GM12864 (cell line): ENCODE measurements around the gene PIP5KL1.

Source experiments
- DNase-seq: peaks from one replicate; pipeline ENCODE4 v3.0.0-alpha.2; 2011; ENCODE audit warnings: low read depth
- H3K4me3 ChIP-seq: 2 replicates; pipeline ENCODE4 v1.5.1; 2011; ENCODE audit warnings: mild to moderate bottlenecking, low read depth, low read length, control low read depth
- CTCF ChIP-seq: IDR thresholded peaks from 2 replicates; pipeline ENCODE4 v1.5.1; 2011; ENCODE audit warnings: low read depth, mild to moderate bottlenecking, moderate library complexity, low read length, control low read depth, inconsistent platforms; ENCODE audit errors: missing control alignments

The PIP5KL1 gene

DNA sequence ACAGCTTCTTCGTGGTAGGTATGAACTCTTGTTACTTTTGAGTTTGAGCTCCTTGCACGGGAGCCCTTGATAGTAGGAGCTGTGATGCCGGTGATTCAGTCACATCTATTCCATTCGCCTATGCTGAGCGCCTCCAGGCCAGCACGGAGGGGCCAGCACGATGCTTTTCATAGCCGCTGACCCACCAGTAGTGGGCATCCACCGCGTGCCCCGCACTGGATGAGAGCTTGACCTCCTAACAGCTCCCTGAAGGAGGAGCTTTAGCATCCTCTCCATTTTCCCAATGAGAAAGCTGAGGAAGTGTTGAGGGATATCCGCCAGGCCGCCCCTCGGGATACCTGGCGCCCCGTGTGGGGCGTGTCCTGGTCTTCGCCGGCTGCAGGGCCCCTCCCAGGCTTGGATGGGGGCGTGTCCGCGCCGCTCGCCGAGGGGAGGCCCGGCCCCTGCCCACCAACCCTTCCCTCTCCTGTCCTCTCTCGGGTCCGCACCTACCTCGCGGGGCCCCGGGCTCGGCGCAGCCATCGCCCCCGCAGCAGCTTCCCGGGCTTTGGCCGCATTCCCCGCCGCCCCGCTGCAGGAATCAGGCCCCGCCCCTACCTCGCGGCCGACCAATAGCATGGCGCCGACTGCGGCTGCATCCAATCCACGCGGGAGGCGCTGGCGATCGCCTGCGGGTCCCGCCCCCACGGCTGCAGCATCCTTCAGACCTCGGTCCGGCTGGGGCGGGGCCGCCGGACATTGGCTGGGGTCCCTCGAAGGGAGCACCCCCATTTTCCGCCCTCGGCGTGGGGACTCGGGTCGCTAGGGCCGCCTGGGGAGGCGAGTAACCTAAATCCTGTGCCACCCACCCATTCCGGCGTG, at the start of gene PIP5KL1:
Gene PIP5KL1, minus strand, starts transcription at position 547 of the 861 bp plus-strand sequence. Its CDS starts 25 bp downstream, at position 522.
- no peak for DNase-seq
- peak within 1 kb of the TSS; percentile 57 for H3K4me3 ChIP-seq
- no peak for TF ChIP-seq CTCF

DNA sequence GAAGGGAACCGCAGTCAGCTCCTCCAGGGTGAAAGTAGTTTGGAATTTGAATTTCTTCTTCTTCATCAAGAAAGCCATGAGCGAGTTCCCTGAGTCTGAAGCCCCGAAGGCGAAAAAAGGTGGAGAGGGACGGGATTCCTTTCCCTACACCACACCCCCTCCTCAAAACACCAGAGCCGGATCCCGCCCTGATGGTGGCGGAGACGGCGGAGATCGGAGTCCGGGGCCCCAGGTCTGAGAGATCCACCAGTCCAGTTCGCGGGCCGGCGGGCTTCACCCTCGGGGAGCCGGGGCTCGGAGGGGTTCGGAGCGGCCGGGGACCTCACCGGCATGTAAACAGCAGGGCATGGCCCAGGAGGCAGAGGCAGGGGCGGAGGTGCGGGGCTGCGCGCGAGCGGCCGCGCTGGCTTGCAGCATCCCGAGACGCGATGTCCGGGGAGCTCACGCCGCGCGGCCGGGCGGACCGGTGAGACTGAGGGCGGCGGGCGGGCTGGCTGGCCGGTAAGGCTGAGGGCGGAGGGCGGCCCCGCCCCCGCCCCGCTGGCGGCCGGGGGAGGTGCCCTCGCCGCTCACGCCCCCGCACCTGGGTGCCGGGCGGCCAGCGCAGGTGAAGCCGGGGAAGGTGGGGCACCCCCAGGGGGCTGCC, 49.6 kb upstream of the PIP5KL1 start:
- no peak for DNase-seq
- TF ChIP-seq CTCF = no peak
- H3K4me3 ChIP-seq = peak overlapping the region; percentile 85

DNA sequence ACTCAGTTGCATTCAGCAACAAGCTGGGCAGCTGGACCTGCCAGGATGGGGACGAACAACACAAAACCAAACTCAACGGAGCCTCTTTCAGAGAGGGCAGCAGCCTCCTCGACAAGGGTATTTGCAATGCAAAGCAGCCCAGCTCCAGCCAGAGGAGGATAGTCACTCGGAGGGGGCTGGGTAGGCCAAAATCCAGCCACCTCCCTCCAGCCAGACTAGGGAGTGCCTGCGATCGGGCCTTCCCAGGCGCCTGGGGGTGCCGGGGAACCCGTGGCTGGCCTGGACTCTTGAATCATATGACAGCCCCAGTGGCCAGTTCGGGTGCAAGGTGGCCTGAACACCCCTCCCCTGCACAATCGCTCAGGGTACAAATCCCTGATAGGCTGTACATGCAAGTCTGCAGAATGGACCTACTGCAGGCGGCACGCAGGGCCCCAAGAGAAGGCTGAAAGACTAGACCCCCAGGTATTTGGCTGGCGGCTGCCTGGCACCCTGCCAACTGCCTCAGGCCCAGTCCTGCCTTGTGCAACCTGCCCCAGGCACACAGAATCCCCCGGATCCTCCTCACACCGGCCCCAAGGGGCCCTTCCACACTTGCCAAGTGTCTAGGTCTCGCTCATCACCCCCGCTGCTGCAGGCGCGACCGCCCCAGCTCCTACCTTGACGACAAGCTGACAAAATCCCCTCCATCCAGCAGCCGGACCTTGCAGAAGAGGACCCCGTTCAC, 48.9 kb upstream of the PIP5KL1 start:
- H3K4me3 ChIP-seq = peak overlapping the region; percentile 85
- peak; percentile 42 for DNase-seq
- no peak for TF ChIP-seq CTCF

DNA sequence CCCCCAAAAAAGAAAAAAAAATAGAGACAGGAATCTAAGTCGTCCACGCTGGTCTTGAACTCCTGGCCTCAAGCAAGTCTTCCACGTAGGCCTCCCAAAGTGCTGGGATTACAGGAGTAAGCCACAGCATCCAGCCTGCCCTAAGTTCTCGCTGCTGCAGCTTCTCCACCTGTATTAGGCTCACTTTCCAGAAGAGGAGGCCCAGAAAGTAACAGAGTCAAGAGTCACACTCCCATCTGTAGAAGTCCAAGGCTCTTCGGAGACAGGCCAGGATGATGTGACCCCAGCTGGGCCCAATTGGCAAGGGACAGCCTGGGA, 48.4 kb upstream of the PIP5KL1 start:
- no peak for DNase-seq
- peak overlapping the region; percentile 85 for H3K4me3 ChIP-seq
- no peak for TF ChIP-seq CTCF

GRCh38 chr9:127977884-127978647, 47.5 kb upstream of the PIP5KL1 start:
- H3K4me3 ChIP-seq = peak overlapping the region; percentile 85
- no peak for DNase-seq

More at GRCh38 chr9:127977884-127978647, 47.5 kb upstream of the PIP5KL1 start:
- no peak for TF ChIP-seq CTCF
